Glutamatergic neuron (in vitro differentiated cells): Measurements from ENCODE around the gene PPP1R1A. TPM values are rescaled to one million over a fixed set of nuclear protein-coding genes. Genes with fewer than 3 reads are reported as not detected.
A peak's percentile ranks its signal among the peaks of the same experiment; 100 is the strongest.

Experiments
- DNase-seq: peaks from one replicate; pipeline ENCODE4 v3.0.0; 2022
- H3K27ac Mint-ChIP-seq: one replicate; pipeline ENCODE4 v1.8.0; 2020; ENCODE audit warnings: mild to moderate bottlenecking, mixed read lengths, inconsistent platforms; ENCODE audit not compliant: unreplicated experiment
- H3K27me3 Mint-ChIP-seq: one replicate; pipeline ENCODE4 v1.8.0; 2020; ENCODE audit warnings: mild to moderate bottlenecking, moderate library complexity, mixed read lengths, inconsistent platforms; ENCODE audit not compliant: unreplicated experiment
- H3K36me3 Mint-ChIP-seq: one replicate; pipeline ENCODE4 v1.8.0; 2020; ENCODE audit warnings: mild to moderate bottlenecking, mixed read lengths, inconsistent platforms; ENCODE audit not compliant: unreplicated experiment
- H3K4me1 Mint-ChIP-seq: one replicate; pipeline ENCODE4 v1.8.0; 2020; ENCODE audit warnings: mild to moderate bottlenecking, low read depth, mixed read lengths, inconsistent platforms; ENCODE audit not compliant: unreplicated experiment
- H3K4me3 Mint-ChIP-seq: one replicate; pipeline ENCODE4 v1.8.0; 2020; ENCODE audit warnings: mild to moderate bottlenecking, mixed read lengths, inconsistent platforms; ENCODE audit not compliant: unreplicated experiment
- H3K9me3 Mint-ChIP-seq: one replicate; pipeline ENCODE4 v1.8.0; 2020; ENCODE audit warnings: mild to moderate bottlenecking, moderate library complexity, mixed read lengths, inconsistent platforms; ENCODE audit not compliant: unreplicated experiment
- CTCF ChIP-seq: fragments of 200-600 bp; sonication (generic); IDR thresholded peaks from one replicate; pipeline ENCODE4 v1.5.0; 2021; ENCODE audit not compliant: partially characterized antibody, unreplicated experiment
- long read RNA-seq: library from polyadenylated mRNA; unstranded; transcript quantifications from one replicate; pipeline ENCODE4 v2.0.0, GENCODE V29; 2020; ENCODE audit not compliant: unreplicated experiment
- total RNA-seq: library from RNA; stranded (reverse); fragmentation: NEBNext Ultra II Directional; extraction: Animal tissue kit (Norgen Biotek cat#: 25700); gene quantifications from one replicate; pipeline ENCODE4 v1.2.1, GENCODE V29; 2021; ENCODE audit not compliant: unreplicated experiment

The PPP1R1A gene, protein sequence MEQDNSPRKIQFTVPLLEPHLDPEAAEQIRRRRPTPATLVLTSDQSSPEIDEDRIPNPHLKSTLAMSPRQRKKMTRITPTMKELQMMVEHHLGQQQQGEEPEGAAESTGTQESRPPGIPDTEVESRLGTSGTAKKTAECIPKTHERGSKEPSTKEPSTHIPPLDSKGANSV
- 47.6 TPM for total RNA-seq
- long read RNA-seq, transcript PPP1R1A-201 (7 exons, 1,826 nt) = major isoform, 14 of 21 reads
- long read RNA-seq, partial matches to known transcripts = 4 of 21 reads
- long read RNA-seq, other reads (novel, unspliced or antisense) = 3 of 21 reads

DNA sequence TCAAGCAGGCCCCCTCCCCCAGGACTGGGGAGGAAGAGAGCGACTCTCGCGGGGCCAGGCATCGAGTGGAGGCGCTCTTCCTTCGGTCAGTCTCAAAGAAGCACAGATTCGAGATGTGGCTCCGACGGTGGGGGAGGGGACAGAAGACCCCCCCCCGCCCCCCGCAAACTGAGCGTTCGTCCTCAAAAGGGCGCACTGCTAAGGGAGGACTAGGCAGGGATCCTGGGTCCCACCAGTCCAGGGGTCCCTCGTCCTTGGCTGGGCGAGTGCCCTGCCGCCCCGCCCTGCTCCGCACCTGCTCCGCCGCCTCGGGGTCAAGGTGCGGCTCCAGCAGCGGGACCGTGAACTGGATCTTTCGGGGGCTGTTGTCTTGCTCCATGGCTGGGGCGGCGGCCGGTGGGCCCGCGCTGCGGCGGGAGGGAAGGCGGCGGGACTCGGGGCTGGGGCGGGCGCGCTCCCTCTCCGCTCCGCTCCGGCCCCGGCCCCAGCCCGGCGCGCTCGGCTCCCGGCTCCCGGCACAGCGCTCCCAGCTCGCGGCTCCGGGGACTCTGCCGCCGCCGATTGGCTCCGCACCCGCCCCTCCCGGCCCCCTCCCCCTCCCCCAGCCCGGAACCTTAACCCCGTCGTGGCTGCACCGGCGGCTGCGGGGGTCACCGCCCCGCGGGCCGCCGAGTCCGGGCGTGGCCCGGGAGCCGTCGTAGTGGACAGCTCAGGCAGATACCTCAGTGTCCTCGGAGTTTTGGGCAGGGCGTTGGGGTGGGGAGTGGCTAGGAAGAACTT is at the start of gene PPP1R1A:
PPP1R1A (minus strand) TSS at position 550 of the 780 bp plus-strand sequence; CDS start at position 379, 171 bp downstream.
- Mint-ChIP-seq H3K9me3 (peaks cover 10% of the 10 kb centered on the region), H3K27me3 (peaks cover 15% of the 10 kb centered on the region), H3K27ac (peak within 1 kb of the TSS; percentile 75), H3K36me3 (peaks cover 7% of the 10 kb centered on the region), H3K4me3 (peak within 1 kb of the TSS; percentile 90), H3K4me1 (peaks cover 44% of the 10 kb centered on the region)
- DNase-seq = peak; percentile 71
- no peak for TF ChIP-seq CTCF

- no peaks in the 10 kb centered on the region for H3K36me3 Mint-ChIP-seq
- H3K4me1 Mint-ChIP-seq = no peaks in the 10 kb centered on the region
- H3K9me3 Mint-ChIP-seq = peaks cover 3% of the 10 kb centered on the region
- H3K4me3 Mint-ChIP-seq = no peak within 1 kb of the TSS
- no peak within 1 kb of the TSS for H3K27ac Mint-ChIP-seq
- no peak for DNase-seq
- peaks cover 4% of the 10 kb centered on the region for H3K27me3 Mint-ChIP-seq
- TF ChIP-seq CTCF = no peak
Observed at GRCh38 chr12:54634795-54635194, 46.3 kb upstream of the PPP1R1A start, which contains the start of gene LACRT. TSS of gene LACRT (minus strand) at chr12:54634895. CDS start at chr12:54634841, 54 bp downstream.

GRCh38 chr12:54631988-54632728 is 43.7 kb upstream of the PPP1R1A start:
- no peak for DNase-seq
- no peak overlapping the region for H3K27ac Mint-ChIP-seq
- peak; percentile 9 for TF ChIP-seq CTCF
- no peak overlapping the region for H3K4me3 Mint-ChIP-seq
- H3K27me3 Mint-ChIP-seq = peaks cover 4% of the 10 kb centered on the region
- peaks cover 10% of the 10 kb centered on the region for H3K36me3 Mint-ChIP-seq
- H3K9me3 Mint-ChIP-seq = peaks cover 6% of the 10 kb centered on the region
- H3K4me1 Mint-ChIP-seq = no peaks in the 10 kb centered on the region

- TF ChIP-seq CTCF = no peak
- H3K27ac Mint-ChIP-seq = no peak overlapping the region
- no peaks in the 10 kb centered on the region for H3K4me1 Mint-ChIP-seq
- DNase-seq = no peak
- peaks cover 2% of the 10 kb centered on the region for H3K27me3 Mint-ChIP-seq
- peaks cover 16% of the 10 kb centered on the region for H3K36me3 Mint-ChIP-seq
- H3K9me3 Mint-ChIP-seq = peaks cover 12% of the 10 kb centered on the region
- H3K4me3 Mint-ChIP-seq = no peak overlapping the region
Observed at GRCh38 chr12:54631551-54631950, 43.1 kb upstream of the PPP1R1A start.
